Measurements from ENCODE around the gene ADCY6.

Gene ADCY6

GRCh38 chr12:48788854-48789775, at the start of gene ADCY6:
Gene ADCY6, minus strand, starts transcription at chr12:48789089. Its CDS starts 5,655 bp downstream, at chr12:48783434.
- no peak for DNase-seq (ENCODE audit: low spot score)

- no peak for DNase-seq (ENCODE audit: low spot score)
Observed at GRCh38 chr12:48838048-48838447, 49.2 kb upstream of the ADCY6 start.

- no peak for DNase-seq (ENCODE audit: low spot score)
Observed at GRCh38 chr12:48832321-48833060, 43.6 kb upstream of the ADCY6 start.

- no peak for DNase-seq (ENCODE audit: low spot score)
Observed at GRCh38 chr12:48831257-48831656, 42.4 kb upstream of the ADCY6 start.

GRCh38 chr12:48828841-48829575, 40.1 kb upstream of the ADCY6 start:
- no peak for DNase-seq (ENCODE audit: low spot score)

- DNase-seq (ENCODE audit: low spot score), result no peak
Observed at GRCh38 chr12:48828293-48828692, 39.4 kb upstream of the ADCY6 start.

GRCh38 chr12:48827513-48828096, 38.7 kb upstream of the ADCY6 start:
- no peak for DNase-seq (ENCODE audit: low spot score)

GRCh38 chr12:48827026-48827425, 38.1 kb upstream of the ADCY6 start:
- no peak for DNase-seq (ENCODE audit: low spot score)

GRCh38 chr12:48826209-48826855, 37.4 kb upstream of the ADCY6 start:
- no peak for DNase-seq (ENCODE audit: low spot score)

- DNase-seq (ENCODE audit: low spot score), result no peak
Observed at GRCh38 chr12:48824905-48825304, 36.0 kb upstream of the ADCY6 start.

- DNase-seq (ENCODE audit: low spot score), result peak; percentile 25
Observed at GRCh38 chr12:48824112-48824511, 35.2 kb upstream of the ADCY6 start.

GRCh38 chr12:48823281-48823680, 34.4 kb upstream of the ADCY6 start:
- no peak for DNase-seq (ENCODE audit: low spot score)

- no peak for DNase-seq (ENCODE audit: low spot score)
Observed at GRCh38 chr12:48822711-48823110, 33.8 kb upstream of the ADCY6 start.

- DNase-seq (ENCODE audit: low spot score), result no peak
Observed at GRCh38 chr12:48822139-48822538, 33.2 kb upstream of the ADCY6 start.

GRCh38 chr12:48819986-48820725, 31.3 kb upstream of the ADCY6 start:
- no peak for DNase-seq (ENCODE audit: low spot score)

- DNase-seq (ENCODE audit: low spot score), result peak; percentile 15
Observed at GRCh38 chr12:48818831-48819590, 30.1 kb upstream of the ADCY6 start.

- DNase-seq (ENCODE audit: low spot score), result peak; percentile 68
Observed at GRCh38 chr12:48817873-48818830, 29.3 kb upstream of the ADCY6 start, which contains the start of gene CACNB3. Gene CACNB3, plus strand, starts transcription at chr12:48818496. Its CDS starts 434 bp downstream, at chr12:48818930.

- DNase-seq (ENCODE audit: low spot score), result no peak
Observed at GRCh38 chr12:48816143-48816854, 27.4 kb upstream of the ADCY6 start.
